ENCODE data around the gene SLC9A9. TPM values are rescaled to one million over a fixed set of nuclear protein-coding genes. Genes with fewer than 3 reads are reported as not detected.
A peak's percentile ranks its signal among the peaks of the same experiment; 100 is the strongest.

Gene SLC9A9
- total and polyA plus RNA-seq, 4 donors = 3.3 to 15.0 (median 6.1) TPM

DNA sequence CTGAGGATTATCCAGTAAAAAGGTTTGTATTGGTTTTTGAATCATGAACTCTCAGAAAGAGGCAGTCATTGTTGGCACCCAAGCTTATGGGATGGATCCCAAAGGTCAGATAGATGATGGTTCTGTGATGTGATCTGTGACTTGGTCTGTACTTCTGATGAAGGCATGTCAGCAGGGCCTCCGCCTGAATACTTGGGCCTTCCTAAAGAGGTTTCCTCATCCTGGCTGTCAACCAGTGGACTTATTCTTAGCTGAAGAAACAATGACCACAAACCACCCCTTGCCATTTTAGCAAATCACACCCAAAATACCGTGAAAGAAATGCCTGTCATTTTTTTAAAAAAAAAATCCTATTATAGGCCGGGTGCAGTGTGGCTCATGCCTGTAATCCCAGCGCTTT is 48.2 kb upstream of the SLC9A9 start:
- no peaks in the 10 kb centered on the region for H3K9me3 ChIP-seq (ENCODE audit: control insufficient read depth in 4 of 4, low read length in 3 of 4)
- no peaks in the 10 kb centered on the region for H3K36me3 ChIP-seq (ENCODE audit: control insufficient read depth in 4 of 4, insufficient read depth in 3 of 4, low read depth in 1 of 4, low read length in 3 of 4)
- no peaks in the 10 kb centered on the region for H3K4me1 ChIP-seq (ENCODE audit: control insufficient read depth in 4 of 4, insufficient read depth in 4 of 4, low read length in 3 of 4)
- H3K27ac ChIP-seq (ENCODE audit: low read depth in 1 of 2, low read length in 2 of 2) = no peak overlapping the region
- DNase-seq (ENCODE audit: low spot score) = no peak
- no peak overlapping the region for H3K9ac ChIP-seq (ENCODE audit: low read depth in 1 of 2, low read length in 2 of 2)
- no peaks in the 10 kb centered on the region for H3K27me3 ChIP-seq (ENCODE audit: control insufficient read depth in 4 of 4, insufficient read depth in 4 of 4, low read length in 3 of 4)
- no peak overlapping the region for H3K4me3 ChIP-seq (ENCODE audit: low read depth in 1 of 3, low read length in 3 of 3)
- TF ChIP-seq, protein P1, sequence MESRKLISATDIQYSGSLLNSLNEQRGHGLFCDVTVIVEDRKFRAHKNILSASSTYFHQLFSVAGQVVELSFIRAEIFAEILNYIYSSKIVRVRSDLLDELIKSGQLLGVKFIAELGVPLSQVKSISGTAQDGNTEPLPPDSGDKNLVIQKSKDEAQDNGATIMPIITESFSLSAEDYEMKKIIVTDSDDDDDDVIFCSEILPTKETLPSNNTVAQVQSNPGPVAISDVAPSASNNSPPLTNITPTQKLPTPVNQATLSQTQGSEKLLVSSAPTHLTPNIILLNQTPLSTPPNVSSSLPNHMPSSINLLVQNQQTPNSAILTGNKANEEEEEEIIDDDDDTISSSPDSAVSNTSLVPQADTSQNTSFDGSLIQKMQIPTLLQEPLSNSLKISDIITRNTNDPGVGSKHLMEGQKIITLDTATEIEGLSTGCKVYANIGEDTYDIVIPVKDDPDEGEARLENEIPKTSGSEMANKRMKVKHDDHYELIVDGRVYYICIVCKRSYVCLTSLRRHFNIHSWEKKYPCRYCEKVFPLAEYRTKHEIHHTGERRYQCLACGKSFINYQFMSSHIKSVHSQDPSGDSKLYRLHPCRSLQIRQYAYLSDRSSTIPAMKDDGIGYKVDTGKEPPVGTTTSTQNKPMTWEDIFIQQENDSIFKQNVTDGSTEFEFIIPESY (IDR thresholded peaks at IDR 0.05) = no peak
- no peak for TF ChIP-seq RAD21 (IDR thresholded peaks at IDR 0.05)
- TF ChIP-seq, protein P2, sequence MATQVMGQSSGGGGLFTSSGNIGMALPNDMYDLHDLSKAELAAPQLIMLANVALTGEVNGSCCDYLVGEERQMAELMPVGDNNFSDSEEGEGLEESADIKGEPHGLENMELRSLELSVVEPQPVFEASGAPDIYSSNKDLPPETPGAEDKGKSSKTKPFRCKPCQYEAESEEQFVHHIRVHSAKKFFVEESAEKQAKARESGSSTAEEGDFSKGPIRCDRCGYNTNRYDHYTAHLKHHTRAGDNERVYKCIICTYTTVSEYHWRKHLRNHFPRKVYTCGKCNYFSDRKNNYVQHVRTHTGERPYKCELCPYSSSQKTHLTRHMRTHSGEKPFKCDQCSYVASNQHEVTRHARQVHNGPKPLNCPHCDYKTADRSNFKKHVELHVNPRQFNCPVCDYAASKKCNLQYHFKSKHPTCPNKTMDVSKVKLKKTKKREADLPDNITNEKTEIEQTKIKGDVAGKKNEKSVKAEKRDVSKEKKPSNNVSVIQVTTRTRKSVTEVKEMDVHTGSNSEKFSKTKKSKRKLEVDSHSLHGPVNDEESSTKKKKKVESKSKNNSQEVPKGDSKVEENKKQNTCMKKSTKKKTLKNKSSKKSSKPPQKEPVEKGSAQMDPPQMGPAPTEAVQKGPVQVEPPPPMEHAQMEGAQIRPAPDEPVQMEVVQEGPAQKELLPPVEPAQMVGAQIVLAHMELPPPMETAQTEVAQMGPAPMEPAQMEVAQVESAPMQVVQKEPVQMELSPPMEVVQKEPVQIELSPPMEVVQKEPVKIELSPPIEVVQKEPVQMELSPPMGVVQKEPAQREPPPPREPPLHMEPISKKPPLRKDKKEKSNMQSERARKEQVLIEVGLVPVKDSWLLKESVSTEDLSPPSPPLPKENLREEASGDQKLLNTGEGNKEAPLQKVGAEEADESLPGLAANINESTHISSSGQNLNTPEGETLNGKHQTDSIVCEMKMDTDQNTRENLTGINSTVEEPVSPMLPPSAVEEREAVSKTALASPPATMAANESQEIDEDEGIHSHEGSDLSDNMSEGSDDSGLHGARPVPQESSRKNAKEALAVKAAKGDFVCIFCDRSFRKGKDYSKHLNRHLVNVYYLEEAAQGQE (IDR thresholded peaks at IDR 0.05) = no peak
- TF ChIP-seq HNF4A (conservative IDR thresholded peaks at IDR 0.05) = no peak
- TF ChIP-seq, protein P3, sequence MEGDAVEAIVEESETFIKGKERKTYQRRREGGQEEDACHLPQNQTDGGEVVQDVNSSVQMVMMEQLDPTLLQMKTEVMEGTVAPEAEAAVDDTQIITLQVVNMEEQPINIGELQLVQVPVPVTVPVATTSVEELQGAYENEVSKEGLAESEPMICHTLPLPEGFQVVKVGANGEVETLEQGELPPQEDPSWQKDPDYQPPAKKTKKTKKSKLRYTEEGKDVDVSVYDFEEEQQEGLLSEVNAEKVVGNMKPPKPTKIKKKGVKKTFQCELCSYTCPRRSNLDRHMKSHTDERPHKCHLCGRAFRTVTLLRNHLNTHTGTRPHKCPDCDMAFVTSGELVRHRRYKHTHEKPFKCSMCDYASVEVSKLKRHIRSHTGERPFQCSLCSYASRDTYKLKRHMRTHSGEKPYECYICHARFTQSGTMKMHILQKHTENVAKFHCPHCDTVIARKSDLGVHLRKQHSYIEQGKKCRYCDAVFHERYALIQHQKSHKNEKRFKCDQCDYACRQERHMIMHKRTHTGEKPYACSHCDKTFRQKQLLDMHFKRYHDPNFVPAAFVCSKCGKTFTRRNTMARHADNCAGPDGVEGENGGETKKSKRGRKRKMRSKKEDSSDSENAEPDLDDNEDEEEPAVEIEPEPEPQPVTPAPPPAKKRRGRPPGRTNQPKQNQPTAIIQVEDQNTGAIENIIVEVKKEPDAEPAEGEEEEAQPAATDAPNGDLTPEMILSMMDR (IDR thresholded peaks at IDR 0.05; ENCODE audit: low read depth, low read length, missing input control) = no peak
- TF ChIP-seq JUND (IDR thresholded peaks at IDR 0.05) = no peak
- no peak for TF ChIP-seq SP1 (IDR thresholded peaks at IDR 0.05)
- no peak for TF ChIP-seq YY1 (IDR thresholded peaks at IDR 0.05)
- no peak for TF ChIP-seq EGR1 (IDR thresholded peaks at IDR 0.05; ENCODE audit: low read depth in 2 of 2)
- no peak for TF ChIP-seq TAF1 (conservative IDR thresholded peaks at IDR 0.05)
- TF ChIP-seq GABPA (IDR thresholded peaks at IDR 0.05 in 1 of 2, conservative IDR thresholded peaks at IDR 0.05 in 1 of 2) = no peak
- WGBS = 88% methylated on average over 4 of the region's 4 CpGs

DNA sequence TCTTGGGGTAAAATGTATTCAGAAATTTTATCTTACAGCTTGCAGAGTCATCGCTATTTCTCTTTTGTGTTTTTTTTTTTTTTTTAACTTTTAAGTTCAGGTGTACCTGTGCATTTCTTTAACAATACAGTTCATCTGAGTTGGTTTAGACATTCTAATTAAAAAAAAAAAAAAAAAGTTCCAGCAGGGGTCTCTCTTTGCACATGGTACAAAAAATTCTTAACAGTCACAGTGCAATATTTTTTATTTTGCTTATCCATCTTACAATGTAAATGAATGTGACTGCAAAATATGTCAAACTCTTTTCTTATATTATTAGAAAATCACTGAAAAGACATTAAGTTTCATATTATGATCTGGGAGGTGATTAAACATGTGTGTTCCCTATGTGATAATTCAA is 47.5 kb upstream of the SLC9A9 start:
- Histone ChIP-seq H3K9me3 (ENCODE audit: control insufficient read depth in 4 of 4, low read length in 3 of 4) (no peaks in the 10 kb centered on the region), H3K27me3 (ENCODE audit: control insufficient read depth in 4 of 4, insufficient read depth in 4 of 4, low read length in 3 of 4) (no peaks in the 10 kb centered on the region), H3K4me1 (ENCODE audit: control insufficient read depth in 4 of 4, insufficient read depth in 4 of 4, low read length in 3 of 4) (no peaks in the 10 kb centered on the region), H3K27ac (ENCODE audit: low read depth in 1 of 2, low read length in 2 of 2) (no peak overlapping the region), H3K4me3 (ENCODE audit: low read depth in 1 of 3, low read length in 3 of 3) (no peak overlapping the region), H3K36me3 (ENCODE audit: control insufficient read depth in 4 of 4, insufficient read depth in 3 of 4, low read depth in 1 of 4, low read length in 3 of 4) (no peaks in the 10 kb centered on the region), H3K9ac (ENCODE audit: low read depth in 1 of 2, low read length in 2 of 2) (no peak overlapping the region)
- no peak for DNase-seq (ENCODE audit: low spot score)
- 86% methylated on average over 1 of the region's 1 CpG for WGBS
- TF ChIP-seq, protein P2 (IDR thresholded peaks at IDR 0.05) = no peak
- TF ChIP-seq, protein P4, sequence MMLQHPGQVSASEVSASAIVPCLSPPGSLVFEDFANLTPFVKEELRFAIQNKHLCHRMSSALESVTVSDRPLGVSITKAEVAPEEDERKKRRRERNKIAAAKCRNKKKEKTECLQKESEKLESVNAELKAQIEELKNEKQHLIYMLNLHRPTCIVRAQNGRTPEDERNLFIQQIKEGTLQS (IDR thresholded peaks at IDR 0.05) = no peak
- no peak for TF ChIP-seq JUND (IDR thresholded peaks at IDR 0.05)
- no peak for TF ChIP-seq NR2F2 (IDR thresholded peaks at IDR 0.05)
- peak; percentile 67 to 68 for TF ChIP-seq RAD21 (IDR thresholded peaks at IDR 0.05)
- no peak for TF ChIP-seq GABPA (IDR thresholded peaks at IDR 0.05 in 1 of 2, conservative IDR thresholded peaks at IDR 0.05 in 1 of 2)
- TF ChIP-seq, protein P1 (IDR thresholded peaks at IDR 0.05) = no peak
- TF ChIP-seq SP1 (IDR thresholded peaks at IDR 0.05) = no peak
- no peak for TF ChIP-seq FOXA1 (IDR thresholded peaks at IDR 0.05)
